Coronary artery (tissue), 2 donors: ENCODE measurements around the gene ARNT2.

Source experiments
- DNase-seq: peaks from one replicate; pipeline ENCODE4 v3.0.0-alpha.2; 2017; ENCODE audit warnings: low spot score
- H3K27ac ChIP-seq, 2 donors: fragments of 200-600 bp; sonication (generic); one replicate each; pipeline ENCODE4 v1.5.1; 2016 to 2019
- H3K4me3 ChIP-seq: fragments of 200-600 bp; sonication (generic); 2 replicates; pipeline ENCODE4 v1.5.1; 2016; ENCODE audit warnings: mild to moderate bottlenecking, moderate library complexity
- TF ChIP-seq, protein P1 (sequence below): fragments of 200-600 bp; sonication (generic); IDR thresholded peaks from one replicate; pipeline ENCODE4 v1.5.1; 2019; ENCODE audit warnings: antibody characterized with exemption

ARNT2 gene

DNA sequence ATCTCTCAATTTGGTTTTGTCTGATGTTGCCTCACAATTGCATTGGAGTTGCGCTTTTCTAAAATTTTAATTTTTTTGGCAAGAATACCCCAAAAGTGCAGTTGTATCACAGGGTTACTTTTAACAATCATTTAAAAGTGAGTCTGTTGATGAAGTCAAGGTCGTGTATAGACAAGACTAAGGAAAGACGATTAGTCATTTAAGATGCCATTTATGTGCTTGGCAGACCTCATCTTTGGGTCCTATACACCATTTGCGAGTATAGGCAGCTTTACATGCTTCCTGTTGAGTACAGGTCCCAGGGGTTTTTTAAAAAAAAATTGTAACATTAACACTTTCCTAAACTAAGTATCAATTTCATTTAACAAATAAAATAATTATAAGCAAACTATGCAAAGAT lies 12.5 kb downstream of the ARNT2 start:
- no peak overlapping the region for H3K27ac ChIP-seq
- TF ChIP-seq, protein P1, sequence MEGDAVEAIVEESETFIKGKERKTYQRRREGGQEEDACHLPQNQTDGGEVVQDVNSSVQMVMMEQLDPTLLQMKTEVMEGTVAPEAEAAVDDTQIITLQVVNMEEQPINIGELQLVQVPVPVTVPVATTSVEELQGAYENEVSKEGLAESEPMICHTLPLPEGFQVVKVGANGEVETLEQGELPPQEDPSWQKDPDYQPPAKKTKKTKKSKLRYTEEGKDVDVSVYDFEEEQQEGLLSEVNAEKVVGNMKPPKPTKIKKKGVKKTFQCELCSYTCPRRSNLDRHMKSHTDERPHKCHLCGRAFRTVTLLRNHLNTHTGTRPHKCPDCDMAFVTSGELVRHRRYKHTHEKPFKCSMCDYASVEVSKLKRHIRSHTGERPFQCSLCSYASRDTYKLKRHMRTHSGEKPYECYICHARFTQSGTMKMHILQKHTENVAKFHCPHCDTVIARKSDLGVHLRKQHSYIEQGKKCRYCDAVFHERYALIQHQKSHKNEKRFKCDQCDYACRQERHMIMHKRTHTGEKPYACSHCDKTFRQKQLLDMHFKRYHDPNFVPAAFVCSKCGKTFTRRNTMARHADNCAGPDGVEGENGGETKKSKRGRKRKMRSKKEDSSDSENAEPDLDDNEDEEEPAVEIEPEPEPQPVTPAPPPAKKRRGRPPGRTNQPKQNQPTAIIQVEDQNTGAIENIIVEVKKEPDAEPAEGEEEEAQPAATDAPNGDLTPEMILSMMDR: no peak
- no peak for DNase-seq
- no peak overlapping the region for H3K4me3 ChIP-seq

DNA sequence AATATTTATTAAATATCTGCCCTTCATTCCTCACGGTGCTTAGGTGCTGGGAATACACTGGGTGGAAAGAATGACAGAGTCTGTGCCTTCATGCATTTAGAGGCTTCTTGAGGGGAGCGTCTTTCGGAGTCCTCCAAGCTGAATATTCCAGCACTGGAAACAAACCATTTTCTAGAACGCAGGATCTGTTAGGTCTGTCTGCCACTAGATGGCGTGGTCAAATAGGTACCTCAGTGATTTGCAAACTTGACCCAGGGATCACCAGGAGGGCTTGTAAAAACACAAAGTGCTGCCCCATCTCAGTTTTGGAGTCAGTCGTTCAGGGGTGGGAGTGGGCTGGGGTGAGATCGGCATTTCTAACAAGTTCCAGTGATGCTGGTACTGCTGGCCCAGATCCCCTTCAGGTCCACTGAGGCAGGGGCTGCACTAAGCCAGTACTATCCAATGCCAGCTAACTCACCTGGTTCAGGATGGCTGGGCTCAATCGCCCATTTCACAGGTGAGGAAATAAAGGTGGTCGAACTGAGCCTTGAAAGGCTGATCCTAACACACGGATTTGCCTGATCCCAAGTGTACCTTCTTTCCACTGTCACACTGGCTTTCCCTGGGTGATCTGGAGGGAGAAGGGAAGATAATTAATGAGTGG lies 14.8 kb downstream of the ARNT2 start:
- no peak for DNase-seq
- Histone ChIP-seq H3K27ac (no peak overlapping the region), H3K4me3 (no peak overlapping the region)
- TF ChIP-seq, protein P1: peak; percentile 38

DNA sequence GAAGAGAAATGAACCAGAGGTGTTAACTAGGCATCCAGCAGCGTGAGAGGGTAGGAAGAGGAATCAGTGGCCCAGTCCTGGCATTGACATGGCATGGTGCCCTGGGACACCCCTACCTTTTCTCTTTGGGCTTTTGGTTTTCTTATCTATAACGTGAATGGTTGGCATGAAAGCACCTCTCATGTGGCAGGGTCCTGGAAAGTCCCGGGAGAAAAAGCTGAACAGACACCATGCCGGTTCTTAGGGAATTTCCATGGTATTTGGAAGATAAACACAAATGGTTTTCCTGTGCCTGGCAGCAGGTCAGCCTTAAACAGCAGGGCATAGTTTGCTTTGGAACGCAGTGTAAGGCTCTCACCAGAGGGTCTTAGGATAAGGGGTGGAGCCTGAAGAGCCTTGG lies 15.4 kb downstream of the ARNT2 start:
- no peak overlapping the region for H3K27ac ChIP-seq
- DNase-seq: no peak
- no peak overlapping the region for H3K4me3 ChIP-seq

DNA sequence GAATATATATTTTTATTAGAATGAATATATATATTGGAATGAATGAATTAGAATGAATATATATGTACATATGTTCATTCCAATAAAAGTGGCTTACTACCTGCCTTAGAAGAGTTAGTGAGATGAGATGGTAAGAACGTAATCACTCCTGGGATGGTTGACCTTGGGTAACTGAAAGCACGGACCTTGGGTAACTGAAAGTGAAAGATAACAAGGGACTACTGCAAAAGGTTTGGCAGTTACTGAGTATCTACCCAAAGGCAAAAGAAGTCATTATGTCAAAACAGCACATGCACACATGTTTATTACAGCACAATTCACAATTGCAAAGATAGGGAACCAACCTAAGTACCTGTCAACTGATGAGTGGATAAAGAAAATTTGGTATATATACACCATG lies 16.5 kb downstream of the ARNT2 start:
- TF ChIP-seq, protein P1: no peak
- no peak overlapping the region for H3K27ac ChIP-seq
- H3K4me3 ChIP-seq: no peak overlapping the region
- DNase-seq: no peak

More for the DNA sequence above, 15.4 kb downstream of the ARNT2 start:
- TF ChIP-seq, protein P1: no peak

DNA sequence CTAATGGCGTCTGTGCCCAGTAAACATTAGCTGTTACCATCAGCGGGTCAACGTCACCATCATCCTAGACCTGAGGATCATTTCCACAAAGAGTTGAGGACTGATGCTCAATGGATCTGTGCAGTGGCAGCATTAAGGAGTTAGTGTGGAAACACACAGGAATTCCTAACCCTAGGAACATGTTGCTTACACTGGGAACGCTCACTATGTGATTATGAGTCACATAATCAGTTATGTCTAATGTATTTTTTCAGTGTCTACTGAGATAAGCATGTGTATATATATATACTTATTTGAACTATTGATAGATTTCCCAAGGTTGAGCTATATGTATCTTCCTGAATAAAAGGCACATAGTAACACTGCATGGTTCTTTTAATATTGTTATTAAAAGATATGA lies 19.0 kb downstream of the ARNT2 start:
- TF ChIP-seq, protein P1: no peak
- Histone ChIP-seq H3K27ac (no peak overlapping the region), H3K4me3 (no peak overlapping the region)
- no peak for DNase-seq

DNA sequence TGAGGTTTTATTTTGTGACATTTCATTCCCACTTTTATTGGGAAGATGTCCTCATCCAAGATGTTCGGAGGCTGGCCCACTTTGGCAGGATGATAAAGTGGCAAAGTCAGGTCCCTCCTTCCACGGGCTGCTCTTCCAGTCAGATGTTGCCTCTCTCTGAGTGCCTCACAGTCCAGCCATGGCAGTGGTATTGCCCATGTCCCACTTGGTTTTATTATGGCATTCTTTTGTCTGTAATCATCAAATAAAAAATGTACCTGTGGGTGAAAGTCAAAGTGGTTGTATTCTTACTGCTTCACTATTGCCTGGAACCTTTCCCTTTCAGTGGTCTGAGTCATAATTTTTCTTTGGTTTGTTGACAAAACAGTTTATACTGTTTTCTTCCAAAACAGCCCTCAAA lies 20.2 kb downstream of the ARNT2 start:
- TF ChIP-seq, protein P1: no peak
- no peak overlapping the region for H3K27ac ChIP-seq
- no peak for DNase-seq
- H3K4me3 ChIP-seq: no peak overlapping the region

DNA sequence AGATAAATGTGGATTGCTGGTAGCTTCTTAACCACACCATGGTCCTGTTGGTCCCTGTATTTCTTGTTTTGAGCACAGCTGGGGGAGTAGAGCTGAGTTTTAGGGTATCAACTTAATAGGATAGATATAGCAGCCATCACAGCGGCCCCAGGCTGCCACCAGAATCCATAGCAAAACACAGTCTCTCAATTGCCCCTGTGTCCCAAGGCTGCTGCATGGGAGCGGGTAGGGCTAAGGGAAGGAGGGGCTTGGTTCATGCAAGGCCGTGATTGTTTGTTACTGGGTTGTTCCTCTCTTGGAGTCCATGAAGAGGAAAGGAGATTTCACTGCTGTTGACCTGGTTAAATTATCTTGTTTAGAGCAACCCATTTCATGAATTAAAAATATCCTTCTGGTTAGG lies 22.1 kb downstream of the ARNT2 start:
- no peak overlapping the region for H3K4me3 ChIP-seq

More for the DNA sequence above, 22.1 kb downstream of the ARNT2 start:
- no peak for DNase-seq
- TF ChIP-seq, protein P1: no peak
- no peak overlapping the region for H3K27ac ChIP-seq
